A375 (cell line): ENCODE results near the gene RALGPS2. TPM values are rescaled to one million over a fixed set of nuclear protein-coding genes. Genes with fewer than 3 reads are reported as not detected.

Source experiments
- small RNA-seq: library from RNA; depleted of rRNA; stranded (forward); fragments of <200 nt; gene quantifications from one replicate; pipeline ENCODE3, GENCODE V24; 2014
- total RNA-seq: library from RNA; depleted of rRNA; stranded (reverse); fragments of >200 nt; shearing (Covaris generic); gene quantifications from 2 replicates; pipeline ENCODE4 v1.2.3, GENCODE V29; 2014; rRNA removed

RALGPS2 gene
- total RNA-seq: 25.0 and 30.4 TPM in 2 replicates

GRCh38 chr1:178724728-178725465 lies at the start of gene RALGPS2:
Gene RALGPS2 (plus strand): TSS chr1:178725244. CDS start chr1:178776765, 51,521 bp downstream.

GRCh38 chr1:178870944-178871343 lies 145.9 kb downstream of the RALGPS2 start, which contains the start of gene ANGPTL1:
Gene ANGPTL1 (minus strand): TSS chr1:178871077. CDS start chr1:178865776, 5,301 bp downstream.

Small RNA genes within 50 kb of the gene (small RNA-seq; reads per million reads assigned to genes)
- gene MIR4424: not detected
- not detected for gene RF00092

Other genes with a start within 250 kb of the RALGPS2 start
- gene CLEC20A, start 228.3 kb upstream of the RALGPS2 start, total RNA-seq: not detected in 2 replicates
- gene TEX35, start 212.1 kb upstream of the RALGPS2 start, total RNA-seq: not detected in 2 replicates
- 0.53 and 5.8 TPM in 2 replicates for gene ANGPTL1, start 145.8 kb downstream of the RALGPS2 start, total RNA-seq